HG03039 (cell line): ENCODE measurements around the gene B3GALT4.
"Not testable (repeated sequence)": the region's sequence is repeated elsewhere in the genome, so short reads cannot be mapped to it uniquely, and the experiment has no call there.

Experiments
- ATAC-seq: cut with Tn5 transposase; IDR thresholded peaks from one replicate; pipeline ENCODE4 v1.9.1; 2021; ENCODE audit warnings: mild to moderate bottlenecking, moderate library complexity; ENCODE audit not compliant: unreplicated experiment

The B3GALT4 gene

GRCh38 chr6:33276864-33277662 is at the start of gene B3GALT4:
TSS of gene B3GALT4 (plus strand) at chr6:33277123. CDS start at chr6:33277420, 297 bp downstream.
- peak; percentile 38 for ATAC-seq

GRCh38 chr6:33235221-33235634 is 41.7 kb upstream of the B3GALT4 start:
- ATAC-seq, result no peak

- no peak for ATAC-seq
Measured at GRCh38 chr6:33236328-33236727, 40.6 kb upstream of the B3GALT4 start.

GRCh38 chr6:33236852-33237251 is 40.1 kb upstream of the B3GALT4 start:
- ATAC-seq, result no peak

GRCh38 chr6:33237741-33238140 is 39.2 kb upstream of the B3GALT4 start:
- no peak for ATAC-seq

- no peak for ATAC-seq
Measured at GRCh38 chr6:33241968-33242367, 35.0 kb upstream of the B3GALT4 start.

- ATAC-seq, result no peak
Measured at GRCh38 chr6:33243476-33243875, 33.4 kb upstream of the B3GALT4 start.

- ATAC-seq, result peak; percentile 37
Measured at GRCh38 chr6:33247977-33248642, 28.8 kb upstream of the B3GALT4 start.

GRCh38 chr6:33248643-33248931 is 28.3 kb upstream of the B3GALT4 start:
- peak; percentile 2 for ATAC-seq

GRCh38 chr6:33248932-33249731 is 27.8 kb upstream of the B3GALT4 start:
- ATAC-seq, result peak; percentile 85

- ATAC-seq, result no peak
Measured at GRCh38 chr6:33249732-33250630, 26.9 kb upstream of the B3GALT4 start.

GRCh38 chr6:33250731-33251130 is 26.2 kb upstream of the B3GALT4 start:
- no peak for ATAC-seq

- no peak for ATAC-seq
Measured at GRCh38 chr6:33251395-33252012, 25.4 kb upstream of the B3GALT4 start.

- ATAC-seq, result no peak
Measured at GRCh38 chr6:33252759-33253158, 24.2 kb upstream of the B3GALT4 start.

- ATAC-seq, result no peak
Measured at GRCh38 chr6:33254591-33254990, 22.3 kb upstream of the B3GALT4 start.

GRCh38 chr6:33259032-33259431 is 17.9 kb upstream of the B3GALT4 start:
- ATAC-seq, result no peak

- ATAC-seq, result not testable (repeated sequence)
Measured at GRCh38 chr6:33262490-33262889, 14.4 kb upstream of the B3GALT4 start.

- ATAC-seq, result no peak
Measured at GRCh38 chr6:33264015-33264414, 12.9 kb upstream of the B3GALT4 start.

- ATAC-seq, result no peak
Measured at GRCh38 chr6:33271117-33271467, 5.8 kb upstream of the B3GALT4 start.
